Psoas muscle (tissue), 8 donors: Measurements from ENCODE around the gene DOHH. TPM values are rescaled to one million over a fixed set of nuclear protein-coding genes. Genes with fewer than 3 reads are reported as not detected.

ENCODE experiments used
- ATAC-seq, 4 donors: fragments of 200-7000 bp; cut with Tn5 transposase; one replicate each; pipeline ENCODE4 v1.9.1; 2020; ENCODE audit warnings: moderate library complexity in 3 of 4, mild to moderate bottlenecking in 2 of 4
- DNase-seq, 2 donors: peaks; one replicate each; pipeline ENCODE4 v3.0.0-alpha.2; 2020
- H3K27ac ChIP-seq: fragments of 200-600 bp; one replicate; pipeline ENCODE4 v1.8.0; 2022
- H3K27me3 ChIP-seq, 3 donors: fragments of 200-600 bp in 1 of 3; one replicate each; pipeline versions ENCODE4 v1.6.1 to v1.8.0; 2013 to 2022; ENCODE audit warnings: low read length in 2 of 3, mild to moderate bottlenecking in 2 of 3, moderate library complexity in 1 of 3; ENCODE audit not compliant: insufficient read depth in 3 of 3
- H3K36me3 ChIP-seq, 2 donors: fragments of 200-600 bp in 1 of 2; one replicate each; pipeline versions ENCODE4 v1.6.1 to v1.8.0; 2013 to 2022; ENCODE audit warnings: low read depth in 1 of 2, mild to moderate bottlenecking in 1 of 2, moderate library complexity in 1 of 2; ENCODE audit not compliant: insufficient read depth in 1 of 2
- H3K4me1 ChIP-seq: fragments of 200-600 bp; one replicate; pipeline ENCODE4 v1.8.0; 2022
- H3K4me3 ChIP-seq: fragments of 200-600 bp; one replicate; pipeline ENCODE4 v1.8.0; 2022; ENCODE audit warnings: mild to moderate bottlenecking
- H3K9me3 ChIP-seq: fragments of 200-600 bp; one replicate; pipeline ENCODE4 v1.8.0; 2022
- CTCF ChIP-seq: fragments of 200-600 bp; IDR thresholded peaks from one replicate; pipeline ENCODE4 v1.8.0; 2022; ENCODE audit warnings: antibody characterized with exemption
- WGBS, 3 donors: extraction: QIAGEN DNeasy Blood & Tissue Kit; methylation state at CpG; one replicate each; pipeline versions ENCODE4 v1.1.6 to v1.1.7; 2013; 5-methylcytosine and 5-hydroxymethylcytosine counted together
- intact Hi-C, 2 donors: fragments of 100-400 bp; cut with DNase I; formaldehyde crosslinking; loops; one replicate each; pipeline versions ENCODE4 v1.11.0 to v1.14.2; 2022
- polyA plus RNA-seq, 3 donors: library from polyadenylated mRNA; stranded (reverse); fragments of 200-250 nt; gene quantifications; one replicate each; pipeline ENCODE4 v1.2.3, GENCODE V29; 2013
- total RNA-seq, 4 donors: library from RNA; stranded (reverse); fragmentation: NEBNext Ultra II Directional in 2 of 4; extraction: Animal tissue kit (Norgen Biotek cat#: 25700) in 2 of 4; gene quantifications; one replicate each; pipeline versions ENCODE4 v1.2.1 to v1.2.4, GENCODE V29; 2021 to 2023
- donor health status: healthy with polysubstance abuse.
- donor health status: DM: no; HTN: no; CAD: no; lungs with moderate emphysema.
- donor health status: Bipolar disorder and iron deficiency.
- donor health status: healthy.
- donor health status: DM: yes; HTN: yes; CAD: no.
- donor health status: DM: no; HTN: no; CAD: no.
- donor health status: DM: no; HTN: no; CAD: no.
- donor health status: DM: yes; HTN: yes; CAD: no.

DOHH gene
- total and polyA plus RNA-seq, 7 donors: 11.5 to 54.3 (median 21.8) TPM

- peaks cover 0 to 30% of the 10 kb centered on the region in 2 donors for H3K36me3 ChIP-seq
- no peaks in the 10 kb centered on the region for H3K27me3 ChIP-seq
- H3K4me1 ChIP-seq: no peaks in the 10 kb centered on the region
- no peaks in the 10 kb centered on the region for H3K9me3 ChIP-seq
- H3K4me3 ChIP-seq: no peak overlapping the region
- DNase-seq (no peak), ATAC-seq (no peak)
- 83 to 89% (median 85%) methylated on average over 15 of the region's 15 CpGs for WGBS, 3 donors
- no peak overlapping the region for H3K27ac ChIP-seq
- TF ChIP-seq CTCF: peak; percentile 38
- intact Hi-C loops: no loop called here
These were observed 46.8 kb upstream of the DOHH start for GRCh38 chr19:3547301-3547731.

- no peak for TF ChIP-seq CTCF
- ATAC-seq: no peak
- intact Hi-C loops: no loop called here
- WGBS, 3 donors: 88 to 92% (median 90%) methylated on average over 23 of the region's 23 CpGs
- Histone ChIP-seq H3K4me3 (no peak overlapping the region), H3K4me1 (no peaks in the 10 kb centered on the region), H3K9me3 (no peaks in the 10 kb centered on the region), H3K27me3 (no peaks in the 10 kb centered on the region), H3K27ac (no peak overlapping the region), H3K36me3 (peaks cover 0 to 30% of the 10 kb centered on the region in 2 donors)
- DNase-seq: no peak
These were observed 45.6 kb upstream of the DOHH start for GRCh38 chr19:3546119-3546518.

- TF ChIP-seq CTCF: no peak
- peaks cover 0 to 25% of the 10 kb centered on the region in 2 donors for H3K36me3 ChIP-seq
- no peak for DNase-seq
These were observed 45.2 kb upstream of the DOHH start for GRCh38 chr19:3545669-3546034.

GRCh38 chr19:3544742-3545668 is 44.5 kb upstream of the DOHH start:
- DNase-seq (peak; percentile 80 to 87), ATAC-seq (peak; percentile 74 to 85 (median 80))
- Histone ChIP-seq H3K27ac (no peak overlapping the region), H3K4me1 (no peaks in the 10 kb centered on the region), H3K36me3 (peaks cover 0 to 20% of the 10 kb centered on the region in 2 donors), H3K4me3 (no peak overlapping the region), H3K27me3 (no peaks in the 10 kb centered on the region), H3K9me3 (no peaks in the 10 kb centered on the region)
- intact Hi-C loops: loop anchor here (2.0 kb wide), 1 partner anchor 74 kb away; no protein-coding TSS in a partner anchor
- 60 to 73% (median 61%) methylated on average over 24 to 30 of the region's 30 CpGs for WGBS, 3 donors
- peak; percentile 93 for TF ChIP-seq CTCF

More at GRCh38 chr19:3545669-3546034, 45.2 kb upstream of the DOHH start:
- H3K27me3 ChIP-seq: no peaks in the 10 kb centered on the region
- H3K9me3 ChIP-seq: no peaks in the 10 kb centered on the region
- intact Hi-C loops: loop anchor here (2.0 kb wide), 1 partner anchor 73 kb away; no protein-coding TSS in a partner anchor
- no peak overlapping the region for H3K27ac ChIP-seq
- no peak for ATAC-seq
- H3K4me3 ChIP-seq: no peak overlapping the region
- WGBS, 3 donors: 74 to 80% (median 75%) methylated on average over 10 of the region's 10 CpGs
- H3K4me1 ChIP-seq: no peaks in the 10 kb centered on the region
